ENCODE data around the gene ELMOD2. TPM values are rescaled to one million over a fixed set of nuclear protein-coding genes. Genes with fewer than 3 reads are reported as not detected.

Gene ELMOD2
- total RNA-seq, 1 experiment from 2014 or later, result 37.2 TPM

- Histone ChIP-seq H3K36me3 (ENCODE audit: insufficient read depth, low read length, poor library complexity, severe bottlenecking) (no peaks in the 10 kb centered on the region), H3K4me1 (ENCODE audit: insufficient read depth, low read length, poor library complexity, severe bottlenecking) (no peaks in the 10 kb centered on the region), H3K9me3 (ENCODE audit: low read depth, low read length, poor library complexity, severe bottlenecking) (no peaks in the 10 kb centered on the region), H3K27ac (ENCODE audit: low read depth, low read length, poor library complexity, severe bottlenecking) (no peak overlapping the region), H3K4me3 (ENCODE audit: low read depth, low read length, poor library complexity, severe bottlenecking) (no peak overlapping the region), H3K27me3 (replicated peaks; ENCODE audit: insufficient read depth, low read depth, low read length, poor library complexity) (peaks cover 37% of the 10 kb centered on the region)
- ChIA-PET POLR2A (ENCODE audit: low non-redundant PET) (no interaction called here), CTCF (interaction anchor here (0.5 kb wide), 1 partner anchor 218 kb away, joined by 4 read pairs; no protein-coding TSS in a partner anchor)
- DNase-seq (ENCODE audit: low spot score), result no peak
- intact Hi-C loops (cut with micrococcal nuclease; ENCODE audit: unreplicated experiment), result no loop called here
- TF ChIP-seq EZH2 (IDR thresholded peaks at IDR 0.05; ENCODE audit: borderline replicate concordance, low read depth, low read length, poor library complexity, severe bottlenecking) (peak; percentile 69), CTCF (conservative IDR thresholded peaks at IDR 0.05; ENCODE audit: low read depth, low read length) (no peak)
- no TSS peak for BruUV-seq (replicated peaks)
Measured at GRCh38 chr4:140579278-140579677, 55.3 kb downstream of the ELMOD2 start.

GRCh38 chr4:140581078-140581477 is 57.1 kb downstream of the ELMOD2 start:
- no peak for DNase-seq (ENCODE audit: low spot score)
- no peaks in the 10 kb centered on the region for H3K4me1 ChIP-seq (ENCODE audit: insufficient read depth, low read length, poor library complexity, severe bottlenecking)
- CTCF ChIA-PET, result no interaction called here
- no peak overlapping the region for H3K27ac ChIP-seq (ENCODE audit: low read depth, low read length, poor library complexity, severe bottlenecking)
- intact Hi-C loops (cut with micrococcal nuclease; ENCODE audit: unreplicated experiment), result no loop called here
- POLR2A ChIA-PET (ENCODE audit: low non-redundant PET), result interaction anchor here (0.9 kb wide), 1 partner anchor 343 kb away, joined by 5 read pairs; no protein-coding TSS in a partner anchor
- H3K36me3 ChIP-seq (ENCODE audit: insufficient read depth, low read length, poor library complexity, severe bottlenecking), result no peaks in the 10 kb centered on the region
- no peaks in the 10 kb centered on the region for H3K9me3 ChIP-seq (ENCODE audit: low read depth, low read length, poor library complexity, severe bottlenecking)
- TF ChIP-seq EZH2 (IDR thresholded peaks at IDR 0.05; ENCODE audit: borderline replicate concordance, low read depth, low read length, poor library complexity, severe bottlenecking) (no peak), CTCF (conservative IDR thresholded peaks at IDR 0.05; ENCODE audit: low read depth, low read length) (no peak)
- no TSS peak for BruUV-seq (replicated peaks)
- H3K27me3 ChIP-seq (replicated peaks; ENCODE audit: insufficient read depth, low read depth, low read length, poor library complexity), result peaks cover 37% of the 10 kb centered on the region
- no peak overlapping the region for H3K4me3 ChIP-seq (ENCODE audit: low read depth, low read length, poor library complexity, severe bottlenecking)

DNA sequence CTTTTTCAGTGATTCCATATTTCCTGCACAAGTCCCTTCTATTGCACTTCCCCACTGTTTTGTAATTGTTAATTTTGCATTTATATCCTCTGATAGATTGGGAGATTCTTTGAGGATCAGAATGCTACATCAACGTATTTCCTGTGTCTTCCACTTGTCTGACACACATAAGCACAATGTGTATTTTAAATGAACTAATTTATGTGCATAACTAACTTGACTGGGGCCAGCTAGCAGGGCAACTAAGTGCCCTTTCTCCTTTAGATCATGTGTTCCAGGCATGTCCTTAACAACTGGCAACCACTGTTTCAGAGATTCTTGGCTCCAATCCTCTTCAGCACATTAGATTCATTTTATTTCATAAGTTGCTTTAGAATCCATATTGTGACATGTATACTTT is 60.5 kb downstream of the ELMOD2 start:
- H3K9me3 ChIP-seq (ENCODE audit: low read depth, low read length, poor library complexity, severe bottlenecking), result no peaks in the 10 kb centered on the region
- no TSS peak for BruUV-seq (replicated peaks)
- H3K27ac ChIP-seq (ENCODE audit: low read depth, low read length, poor library complexity, severe bottlenecking), result no peak overlapping the region
- no peaks in the 10 kb centered on the region for H3K36me3 ChIP-seq (ENCODE audit: insufficient read depth, low read length, poor library complexity, severe bottlenecking)
- peaks cover 17% of the 10 kb centered on the region for H3K27me3 ChIP-seq (replicated peaks; ENCODE audit: insufficient read depth, low read depth, low read length, poor library complexity)
- no peaks in the 10 kb centered on the region for H3K4me1 ChIP-seq (ENCODE audit: insufficient read depth, low read length, poor library complexity, severe bottlenecking)
- CTCF ChIA-PET, result no interaction called here
- no peak overlapping the region for H3K4me3 ChIP-seq (ENCODE audit: low read depth, low read length, poor library complexity, severe bottlenecking)
- intact Hi-C loops (cut with micrococcal nuclease; ENCODE audit: unreplicated experiment), result no loop called here
- POLR2A ChIA-PET (ENCODE audit: low non-redundant PET), result no interaction called here
- no peak for TF ChIP-seq CTCF (conservative IDR thresholded peaks at IDR 0.05; ENCODE audit: low read depth, low read length)
- no peak for TF ChIP-seq EZH2 (IDR thresholded peaks at IDR 0.05; ENCODE audit: borderline replicate concordance, low read depth, low read length, poor library complexity, severe bottlenecking)
- DNase-seq (ENCODE audit: low spot score), result no peak
